SK-N-MC (cell line): ENCODE measurements around the gene ADAD2.

ENCODE experiments used
- DNase-seq: peaks from one replicate; pipeline ENCODE4 v3.0.0-alpha.2; 2011; ENCODE audit warnings: low read depth, low spot score
- H3K27ac ChIP-seq: fragments of 200-600 bp; sonication (generic); 2 replicates; pipeline ENCODE4 v1.5.1; 2016; ENCODE audit warnings: mixed run types
- H3K36me3 ChIP-seq: fragments of 200-600 bp; sonication (generic); 2 replicates; pipeline ENCODE4 v1.6.1; 2017; ENCODE audit warnings: antibody characterized with exemption, low read length, mixed read lengths; ENCODE audit not compliant: insufficient read depth
- H3K4me3 ChIP-seq: fragments of 200-600 bp; sonication (generic); 2 replicates; pipeline ENCODE4 v1.5.1; 2016
- H3K9ac ChIP-seq: fragments of 200-600 bp; sonication (generic); 2 replicates; pipeline ENCODE4 v1.8.0; 2017; ENCODE audit warnings: mixed run types, mixed read lengths; ENCODE audit not compliant: insufficient read length
- H3K9me3 ChIP-seq: fragments of 200-600 bp; sonication (generic); 2 replicates; pipeline ENCODE4 v1.6.1; 2017; ENCODE audit warnings: low read depth, mild to moderate bottlenecking, antibody characterized with exemption, low read length, moderate library complexity, mixed read lengths
- EZH2 ChIP-seq: fragments of 200-600 bp; sonication (generic); IDR thresholded peaks from one replicate; pipeline ENCODE4 v1.6.1; 2017; ENCODE audit warnings: antibody characterized with exemption
- FOXP2 ChIP-seq: optimal IDR thresholded peaks from 2 replicates; pipeline ENCODE3; 2011; ENCODE audit warnings: mild to moderate bottlenecking, moderate library complexity; ENCODE audit not compliant: insufficient read depth; ENCODE audit errors: extremely low read length, control extremely low read depth
- POLR2AphosphoS5 ChIP-seq: IDR thresholded peaks from 2 replicates; pipeline ENCODE4 v1.6.1; 2012; ENCODE audit warnings: mild to moderate bottlenecking, low read depth, low read length, borderline replicate concordance

ADAD2 gene

DNA sequence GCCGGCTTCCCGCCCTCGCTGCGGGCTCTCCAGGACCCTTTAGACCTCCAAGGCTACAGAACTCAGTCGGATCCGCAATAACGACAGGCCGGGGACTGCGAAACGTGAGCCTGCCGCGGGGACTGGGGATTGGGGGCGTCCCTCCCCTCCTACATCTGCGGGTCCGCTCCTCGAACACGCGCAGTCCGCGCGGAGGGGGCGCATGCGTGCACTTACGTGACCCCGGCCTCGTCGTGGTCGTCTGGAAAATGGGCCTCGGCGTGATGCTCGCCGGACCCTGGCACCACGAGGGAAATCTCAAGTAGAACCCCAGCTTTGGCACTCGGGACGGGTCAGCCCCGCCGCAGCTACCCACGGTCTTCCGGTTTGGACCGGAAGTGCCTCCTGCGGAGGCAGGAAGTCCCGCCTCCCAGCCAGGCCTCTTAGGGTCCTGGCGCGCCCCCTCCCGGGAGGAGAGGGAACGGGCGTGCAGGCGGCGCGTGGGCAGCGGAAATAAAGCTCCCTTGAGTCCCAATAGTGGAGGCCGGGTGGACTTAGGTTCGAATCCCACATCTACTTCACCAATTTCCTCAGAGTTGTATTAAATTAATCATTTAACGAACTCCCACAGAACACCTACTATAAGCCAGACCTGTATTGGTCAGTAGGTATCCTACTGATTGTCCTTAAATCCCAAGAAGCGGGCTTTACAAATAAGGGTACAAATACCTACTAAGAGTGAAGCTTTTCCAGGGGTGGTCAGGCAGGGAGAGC is 4.1 kb upstream of the ADAD2 start, which contains the start of gene TAF1C:
Gene TAF1C (minus strand): TSS at position 373 of the 753 bp plus-strand sequence. CDS start 2,069 bp downstream, outside the sequence.
- H3K27ac ChIP-seq = no peak within 1 kb of the TSS
- H3K36me3 ChIP-seq = no peaks in the 10 kb centered on the region
- no peak for DNase-seq
- no peaks in the 10 kb centered on the region for H3K9me3 ChIP-seq
- peak within 1 kb of the TSS; percentile 89 for H3K4me3 ChIP-seq
- TF ChIP-seq FOXP2 (no peak), POLR2AphosphoS5 (peak; percentile 73)
- peak within 1 kb of the TSS; percentile 89 for H3K9ac ChIP-seq

DNA sequence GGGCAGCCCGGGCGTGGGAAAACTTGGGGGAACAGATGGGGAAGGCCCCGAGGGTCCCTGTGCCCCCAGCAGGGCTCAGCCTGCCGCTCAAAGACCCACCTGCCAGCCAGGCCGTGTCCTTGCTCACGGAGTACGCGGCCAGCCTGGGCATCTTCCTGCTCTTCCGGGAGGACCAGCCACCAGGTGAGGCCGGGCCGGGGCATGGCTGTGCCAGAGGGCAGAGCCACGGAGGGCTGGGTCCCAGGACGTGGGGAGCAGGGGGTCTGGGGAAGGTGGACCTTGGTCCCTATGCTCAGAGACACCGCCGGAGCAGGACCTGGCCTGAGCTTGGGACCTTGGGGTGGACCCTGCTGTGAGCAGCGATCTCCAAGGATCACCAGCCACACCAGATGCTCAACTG is 509 bp downstream of the ADAD2 start:
- Histone ChIP-seq H3K9ac (no peak overlapping the region), H3K36me3 (no peaks in the 10 kb centered on the region), H3K9me3 (no peaks in the 10 kb centered on the region), H3K4me3 (no peak overlapping the region), H3K27ac (no peak overlapping the region)
- TF ChIP-seq EZH2 (no peak), POLR2AphosphoS5 (no peak), FOXP2 (no peak)
- DNase-seq = no peak

DNA sequence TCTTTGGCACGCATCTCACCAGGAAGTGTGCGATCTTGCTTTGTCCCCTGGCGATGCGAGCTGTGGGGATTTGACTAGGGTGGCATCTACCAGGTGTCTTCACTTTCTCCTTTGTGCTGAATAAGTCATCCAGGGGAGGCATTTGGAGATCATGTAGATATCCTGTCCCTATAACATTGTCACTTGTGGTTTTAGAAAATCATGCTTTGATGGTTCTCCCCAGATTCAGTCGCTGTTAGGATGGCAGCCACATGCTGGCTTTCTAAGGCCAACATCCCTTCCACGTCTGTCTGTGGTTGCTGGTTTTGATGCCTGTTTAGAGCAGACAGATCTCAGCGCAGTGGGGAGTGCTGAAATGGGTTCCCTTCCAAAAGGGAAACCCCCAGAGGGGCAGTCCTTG is 2.5 kb downstream of the ADAD2 start:
- no peak overlapping the region for H3K9ac ChIP-seq
- H3K36me3 ChIP-seq = no peaks in the 10 kb centered on the region
- DNase-seq = no peak
- H3K27ac ChIP-seq = no peak overlapping the region
- H3K9me3 ChIP-seq = no peaks in the 10 kb centered on the region
- no peak for TF ChIP-seq FOXP2
- no peak for TF ChIP-seq POLR2AphosphoS5
- no peak for TF ChIP-seq EZH2
- no peak overlapping the region for H3K4me3 ChIP-seq

DNA sequence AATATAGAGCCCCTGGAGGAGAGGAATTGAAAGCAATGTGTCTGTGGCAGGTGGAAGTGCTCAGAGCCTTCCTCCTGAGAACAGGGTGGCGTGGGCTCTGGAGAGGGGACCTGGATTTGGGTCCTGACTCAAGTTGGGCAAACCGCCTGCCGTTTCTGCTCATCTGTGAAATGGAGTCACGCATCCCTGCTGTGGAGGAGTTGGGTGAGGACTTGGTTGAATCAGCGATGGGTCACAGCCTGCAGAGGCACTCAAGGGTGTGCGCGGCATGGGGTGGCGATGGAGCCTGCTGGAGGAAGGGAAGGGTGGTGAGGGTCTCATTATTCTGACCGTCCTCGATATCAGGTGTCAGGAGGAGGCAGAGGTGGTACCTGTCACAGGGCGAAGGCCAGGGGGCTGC is 3.1 kb downstream of the ADAD2 start:
- DNase-seq = no peak
- Histone ChIP-seq H3K36me3 (no peaks in the 10 kb centered on the region), H3K9ac (no peak overlapping the region), H3K9me3 (no peaks in the 10 kb centered on the region), H3K27ac (no peak overlapping the region), H3K4me3 (no peak overlapping the region)
- TF ChIP-seq POLR2AphosphoS5 (no peak), FOXP2 (no peak), EZH2 (no peak)

DNA sequence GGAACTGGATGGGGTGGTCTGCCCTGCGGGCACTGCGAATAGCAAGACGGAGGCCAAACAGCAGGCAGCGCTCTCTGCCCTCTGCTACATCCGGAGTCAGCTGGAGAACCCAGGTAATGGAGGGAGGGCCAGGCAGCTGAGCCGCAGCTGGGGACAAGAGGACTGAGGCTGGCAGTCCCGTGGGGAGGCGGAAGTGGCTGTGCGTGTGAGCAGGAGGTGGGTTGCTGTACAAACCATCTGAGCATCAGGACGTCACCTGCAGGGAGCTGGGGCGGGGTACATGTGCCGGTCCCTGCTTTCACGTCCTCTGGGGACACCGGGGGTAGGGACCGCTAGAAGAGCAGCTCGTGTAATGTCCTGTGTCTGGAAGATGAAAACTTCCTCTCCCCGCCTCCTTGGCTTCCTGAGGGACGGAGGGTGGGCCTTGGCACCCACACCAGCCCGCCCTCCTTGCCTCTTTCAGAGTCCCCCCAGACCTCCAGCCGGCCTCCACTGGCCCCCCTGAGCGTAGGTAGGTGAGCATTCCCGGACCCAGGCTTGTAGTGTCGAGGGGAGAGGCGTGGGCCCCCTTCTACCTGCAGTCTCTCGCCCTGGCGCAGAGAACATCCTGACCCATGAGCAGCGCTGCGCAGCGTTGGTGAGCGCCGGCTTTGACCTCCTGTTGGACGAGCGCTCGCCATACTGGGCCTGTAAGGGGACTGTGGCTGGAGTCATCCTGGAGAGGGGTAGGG is 3.7 kb downstream of the ADAD2 start:
- Histone ChIP-seq H3K9ac (no peak overlapping the region), H3K36me3 (no peaks in the 10 kb centered on the region), H3K27ac (no peak overlapping the region), H3K4me3 (no peak overlapping the region), H3K9me3 (no peaks in the 10 kb centered on the region)
- no peak for DNase-seq
- TF ChIP-seq EZH2 (no peak), FOXP2 (no peak), POLR2AphosphoS5 (no peak)

DNA sequence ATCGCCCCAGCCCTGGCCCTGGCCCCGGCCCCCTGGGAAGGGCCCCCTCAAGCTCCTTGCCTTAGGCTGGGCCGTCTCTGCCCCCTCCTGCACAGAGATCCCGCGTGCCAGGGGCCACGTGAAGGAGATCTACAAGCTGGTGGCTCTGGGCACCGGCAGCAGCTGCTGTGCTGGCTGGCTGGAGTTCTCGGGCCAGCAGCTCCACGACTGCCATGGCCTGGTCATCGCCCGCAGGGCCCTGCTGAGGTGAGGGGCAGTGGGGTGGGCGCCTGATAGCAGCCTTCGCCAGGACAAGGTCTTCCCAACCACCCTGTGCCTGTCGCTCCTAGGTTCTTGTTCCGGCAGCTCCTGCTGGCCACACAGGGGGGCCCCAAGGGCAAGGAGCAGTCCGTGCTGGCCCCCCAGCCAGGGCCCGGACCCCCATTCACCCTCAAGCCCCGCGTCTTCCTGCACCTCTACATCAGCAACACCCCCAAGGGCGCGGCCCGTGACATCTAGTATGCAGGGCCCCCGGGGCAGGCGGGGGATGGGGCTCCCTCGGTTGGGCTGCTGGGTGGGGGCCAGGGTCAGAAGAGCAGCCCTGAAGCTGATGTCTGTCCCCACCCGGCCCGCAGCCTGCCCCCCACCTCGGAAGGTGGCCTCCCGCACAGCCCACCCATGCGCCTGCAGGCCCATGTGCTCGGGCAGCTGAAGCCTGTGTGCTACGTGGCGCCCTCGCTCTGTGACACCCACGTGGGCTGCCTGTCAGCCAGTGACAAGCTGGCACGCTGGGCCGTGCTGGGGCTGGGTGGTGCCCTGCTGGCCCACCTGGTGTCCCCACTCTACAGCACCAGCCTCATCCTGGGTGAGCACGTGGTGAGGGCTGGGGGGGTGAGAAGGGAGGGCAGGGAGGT is 4.5 kb downstream of the ADAD2 start:
- Histone ChIP-seq H3K9me3 (no peaks in the 10 kb centered on the region), H3K36me3 (no peaks in the 10 kb centered on the region), H3K4me3 (no peak overlapping the region), H3K27ac (no peak overlapping the region), H3K9ac (no peak overlapping the region)
- no peak for DNase-seq
- TF ChIP-seq POLR2AphosphoS5 (no peak), EZH2 (no peak), FOXP2 (no peak)

DNA sequence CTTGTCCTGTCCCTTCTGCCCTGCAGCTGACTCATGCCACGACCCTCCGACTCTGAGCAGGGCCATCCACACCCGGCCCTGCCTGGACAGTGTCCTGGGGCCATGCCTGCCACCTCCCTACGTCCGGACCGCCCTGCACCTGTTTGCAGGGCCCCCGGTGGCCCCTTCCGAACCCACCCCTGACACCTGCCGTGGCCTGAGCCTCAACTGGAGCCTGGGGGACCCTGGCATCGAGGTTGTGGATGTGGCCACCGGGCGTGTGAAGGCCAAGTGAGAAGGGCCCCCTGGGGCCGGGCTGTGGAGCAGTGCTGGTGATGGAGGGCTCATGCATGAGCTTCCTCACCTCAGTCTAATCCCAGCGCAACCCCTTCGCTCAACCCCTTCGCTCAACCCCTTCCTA is 5.1 kb downstream of the ADAD2 start:
- no peaks in the 10 kb centered on the region for H3K9me3 ChIP-seq
- DNase-seq = no peak
- no peak overlapping the region for H3K9ac ChIP-seq
- H3K27ac ChIP-seq = no peak overlapping the region
- no peaks in the 10 kb centered on the region for H3K36me3 ChIP-seq
- no peak overlapping the region for H3K4me3 ChIP-seq
- no peak for TF ChIP-seq EZH2
